Activated CD4-positive, alpha-beta T cell treated with anti-CD3 and anti-CD28 coated beads, Interleukin-2, Interleukin-4, amounts not matched to agents 100 ng/mL and 50 ng/mL, durations not matched to agents 16 hours and 8 hours (primary cell): ENCODE data around the gene SCN8A.
"Not testable (repeated sequence)": the region's sequence is repeated elsewhere in the genome, so short reads cannot be mapped to it uniquely, and the experiment has no call there.

Source experiments
- DNase-seq: peaks from one replicate; pipeline ENCODE4 v3.0.0-alpha.2; 2020; ENCODE audit warnings: low spot score

The SCN8A gene

DNA sequence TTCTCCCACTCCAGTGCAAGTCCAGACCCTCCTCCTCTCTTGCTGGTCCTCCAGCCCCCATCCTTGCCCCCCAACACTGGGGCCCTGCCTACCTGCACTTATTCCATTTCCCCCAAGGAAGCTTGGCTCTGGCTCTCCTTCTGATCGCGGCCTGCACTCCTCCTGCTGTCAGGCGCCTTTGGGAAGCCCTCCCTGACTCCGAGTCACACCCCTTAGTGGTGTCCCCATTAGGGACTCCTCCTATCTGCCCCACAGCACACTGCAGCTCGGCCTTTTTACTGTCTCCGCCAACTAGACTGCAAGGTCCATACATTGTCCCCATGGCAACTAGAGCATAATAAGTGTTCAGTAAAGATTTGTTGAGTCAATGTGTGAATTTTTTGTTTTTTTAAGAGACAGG, 224.5 kb downstream of the SCN8A start:
- DNase-seq = no peak

DNA sequence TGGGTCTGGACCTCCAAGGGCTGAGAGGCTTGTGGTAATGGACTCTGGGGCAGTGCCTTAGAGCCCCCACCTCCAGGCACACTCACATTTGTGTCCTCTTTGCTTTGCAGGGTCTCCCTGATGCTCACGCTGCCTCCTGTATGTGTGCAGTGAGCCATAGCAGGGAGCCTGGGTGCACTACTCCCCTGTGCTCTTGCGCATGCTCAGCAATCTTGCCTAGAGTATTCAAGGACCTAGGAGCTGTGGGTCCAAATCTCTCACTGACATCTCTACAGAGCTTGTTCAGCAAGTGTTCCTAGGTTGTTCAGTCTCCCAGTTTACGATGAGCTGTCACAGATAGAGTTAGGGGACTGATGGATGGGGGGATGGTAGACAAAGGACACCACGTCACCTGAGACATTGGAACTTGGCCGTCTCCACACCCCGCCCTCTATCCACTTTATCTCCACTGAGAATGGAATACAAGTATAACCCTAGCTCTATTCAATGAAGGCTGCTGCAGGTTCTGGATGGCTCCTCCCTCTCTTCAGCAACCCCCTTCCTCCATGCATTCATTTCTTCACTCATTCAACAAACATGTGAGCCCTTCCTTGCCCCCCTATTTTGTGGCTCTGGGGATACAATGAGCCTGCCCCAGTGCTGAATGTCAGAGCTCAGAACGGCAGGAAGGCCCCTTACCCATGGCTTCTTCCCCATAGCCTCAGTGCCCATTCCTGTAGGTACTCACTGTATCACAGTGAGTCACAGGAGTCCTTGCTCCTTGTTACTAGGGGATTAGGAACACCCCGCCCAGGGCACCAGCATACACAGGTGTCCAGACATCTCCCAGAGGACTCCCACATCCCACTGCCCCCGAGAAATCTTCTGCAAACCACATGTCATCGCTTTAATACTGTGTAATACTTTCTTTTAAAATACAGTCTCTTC, 226.3 kb downstream of the SCN8A start:
- DNase-seq = no peak

DNA sequence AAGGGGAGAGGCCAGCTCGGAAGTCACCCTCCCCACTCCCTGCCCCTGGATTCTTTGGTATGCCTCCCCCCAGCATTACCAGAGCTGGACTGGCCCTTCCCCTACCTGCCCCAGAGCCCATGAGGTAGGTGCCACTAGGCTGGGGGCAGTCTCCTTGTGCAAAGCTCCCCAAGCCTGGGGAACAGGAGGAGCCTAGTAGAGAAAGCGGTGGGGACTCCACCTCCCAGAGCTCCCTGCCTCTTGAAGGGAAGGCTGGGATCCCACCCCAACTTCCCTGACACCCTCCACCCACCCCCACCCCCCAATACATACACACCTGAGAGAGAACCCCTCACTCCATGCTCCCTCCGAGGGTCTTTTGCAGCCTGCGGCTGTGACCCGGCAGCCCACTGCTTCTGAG, 227.1 kb downstream of the SCN8A start:
- DNase-seq = no peak

DNA sequence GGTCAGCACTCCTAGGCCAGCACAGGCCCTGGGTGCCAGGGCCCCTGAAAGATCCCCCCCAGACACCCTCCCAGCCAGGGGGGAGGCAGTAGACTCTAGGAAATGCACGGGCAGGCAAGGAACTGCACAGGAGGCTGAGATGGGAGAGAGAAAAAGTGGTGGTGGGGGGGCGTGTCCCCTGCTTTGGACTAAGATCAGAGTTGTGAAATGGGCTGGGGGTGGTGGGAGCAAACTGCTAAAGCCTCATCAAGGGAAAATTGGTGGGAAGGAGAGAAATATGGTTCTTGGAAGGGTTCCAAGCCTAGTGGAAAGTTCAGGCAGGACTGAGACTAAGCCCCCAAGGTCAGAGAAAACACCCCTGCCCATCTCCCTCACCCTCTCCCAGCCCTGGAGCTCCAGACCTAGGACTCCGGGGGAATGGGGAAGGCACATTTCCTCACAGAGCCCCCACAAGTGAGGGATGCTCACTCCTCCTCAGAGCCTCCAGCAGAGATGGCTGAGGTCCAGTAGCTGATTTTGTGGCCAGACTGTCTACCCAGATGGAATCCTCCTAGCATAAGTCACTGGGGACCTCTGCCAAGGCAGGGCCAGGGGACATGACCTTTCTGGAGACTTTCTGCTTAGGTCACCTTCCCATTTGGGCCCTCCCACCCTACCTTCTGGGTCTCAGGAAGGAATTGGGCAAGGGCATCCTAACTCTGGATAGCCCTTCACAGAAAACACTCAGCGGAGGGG, 227.7 kb downstream of the SCN8A start:
- DNase-seq = no peak

DNA sequence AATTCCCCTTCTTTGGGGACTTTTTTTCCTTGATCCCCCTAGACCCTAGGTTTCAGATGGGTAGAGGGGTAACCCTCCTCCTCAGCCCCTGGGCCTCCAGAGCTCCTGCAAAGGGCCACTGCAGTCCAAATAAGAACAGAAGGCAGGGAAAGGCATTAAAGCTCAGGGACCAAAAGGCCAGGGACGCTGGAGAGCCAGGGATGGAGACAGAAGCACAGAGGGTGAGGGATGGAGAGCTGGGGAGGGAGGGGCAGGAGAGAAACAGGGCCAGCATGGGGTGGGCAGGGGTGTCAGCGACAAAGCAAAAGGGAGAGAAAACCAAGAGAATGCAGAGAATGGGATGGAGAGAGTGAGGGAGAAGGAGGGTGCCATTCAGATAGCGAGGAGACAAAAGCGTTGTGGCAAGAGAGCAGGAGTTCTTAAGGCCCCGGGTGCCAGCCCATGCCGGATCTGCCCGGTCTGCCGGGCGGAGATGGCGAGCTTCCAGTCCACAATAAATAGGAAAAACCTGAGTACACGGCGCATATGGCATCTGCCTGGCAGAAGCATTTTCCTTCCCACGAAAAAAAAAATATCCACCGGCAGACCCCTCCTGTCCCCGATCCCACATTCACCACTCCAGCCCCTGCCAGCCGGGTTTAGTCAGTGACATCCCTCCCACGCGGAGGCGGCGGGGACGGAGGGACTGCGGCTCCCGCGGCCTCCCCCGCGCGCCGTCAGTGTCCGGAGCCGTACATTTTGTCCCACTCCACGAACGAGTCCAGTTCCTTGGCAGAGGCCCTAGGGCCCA, 228.9 kb downstream of the SCN8A start:
- no peak for DNase-seq

DNA sequence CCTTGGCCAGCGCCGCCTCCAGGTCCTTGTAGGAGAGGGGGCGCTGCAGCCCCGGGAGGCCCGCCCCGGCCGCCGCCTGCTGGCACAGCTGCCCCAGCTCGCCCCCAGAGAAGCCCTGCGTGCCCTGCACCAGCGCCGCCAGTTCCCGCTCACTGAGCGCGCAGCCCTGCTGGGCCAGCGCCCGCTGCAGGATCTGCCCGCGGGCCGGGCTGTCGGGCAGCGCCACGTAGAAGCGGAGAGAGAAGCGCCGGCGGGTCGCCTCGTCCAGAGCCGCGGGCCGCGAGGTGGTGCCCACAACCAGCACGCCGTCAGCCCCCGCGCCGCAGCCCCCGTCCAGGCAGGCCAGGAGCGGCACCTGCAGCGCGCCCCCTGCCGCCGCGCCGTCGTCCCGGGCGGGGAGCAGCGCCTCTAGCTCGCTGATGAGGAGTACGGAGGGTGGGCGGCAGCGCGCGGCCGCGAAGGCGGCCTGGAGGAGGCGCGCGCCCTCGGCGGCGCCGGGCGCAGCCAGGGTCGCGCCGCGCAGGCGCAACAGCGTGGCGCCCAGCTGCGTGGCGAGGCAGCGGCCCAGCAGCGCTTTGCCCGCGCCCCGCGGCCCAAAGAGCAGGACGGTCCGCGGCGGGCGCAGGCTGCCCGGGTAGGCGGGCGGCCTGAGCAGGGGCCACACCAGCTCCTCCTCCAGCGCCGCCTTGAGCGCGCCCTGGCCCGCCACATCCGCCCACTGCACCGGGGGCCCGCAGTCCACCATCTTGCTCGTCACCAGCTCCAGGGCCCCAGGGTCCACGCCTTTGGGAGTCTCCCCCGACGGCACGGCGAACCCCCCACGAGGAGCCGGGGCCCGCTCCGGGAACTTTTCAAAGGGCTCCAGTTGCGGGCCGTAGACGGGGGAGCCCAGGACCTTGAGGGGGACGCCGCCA, 229.8 kb downstream of the SCN8A start:
- DNase-seq = peak; percentile 64

DNA sequence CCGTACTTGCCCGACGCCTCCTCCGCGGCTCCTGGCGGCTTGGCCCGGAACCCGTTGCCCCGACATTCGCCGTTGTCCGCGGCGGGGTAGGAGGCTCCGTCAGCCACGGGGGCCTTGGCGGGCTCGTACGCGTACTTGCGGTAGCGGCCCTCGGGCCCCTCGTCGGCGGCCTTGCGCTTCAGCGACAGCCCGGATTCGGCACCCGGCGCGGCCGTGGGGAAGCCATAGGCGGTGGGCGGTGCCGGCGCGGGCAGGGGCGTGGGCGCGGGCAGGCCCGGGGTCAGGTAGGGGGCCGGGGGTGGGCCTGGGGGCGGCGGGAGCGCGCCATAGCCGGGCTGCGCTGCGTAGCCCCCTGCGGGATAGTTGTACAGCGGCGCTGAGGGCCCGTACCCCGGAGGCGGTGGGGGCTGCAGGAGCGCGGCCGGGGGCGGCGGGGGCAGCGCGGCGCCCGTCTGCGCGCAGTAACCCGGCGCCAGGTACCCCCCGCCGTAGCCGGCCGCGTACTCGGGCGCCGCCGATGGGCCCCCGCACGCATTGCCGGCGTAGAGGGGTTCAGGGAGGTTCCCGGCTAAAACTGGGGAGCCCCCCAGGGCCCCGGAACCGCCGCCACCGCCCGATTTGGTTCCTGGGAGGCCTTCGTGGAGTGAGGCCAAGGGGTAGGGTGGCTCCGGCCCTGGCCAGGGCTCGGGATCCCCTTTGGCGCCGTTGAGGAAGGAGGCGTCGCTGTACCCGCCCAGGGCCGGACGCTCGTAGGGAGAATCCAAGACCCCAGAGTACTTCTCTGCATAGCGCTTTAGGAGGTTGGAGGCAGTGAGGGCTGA, 230.6 kb downstream of the SCN8A start:
- DNase-seq = no peak

DNA sequence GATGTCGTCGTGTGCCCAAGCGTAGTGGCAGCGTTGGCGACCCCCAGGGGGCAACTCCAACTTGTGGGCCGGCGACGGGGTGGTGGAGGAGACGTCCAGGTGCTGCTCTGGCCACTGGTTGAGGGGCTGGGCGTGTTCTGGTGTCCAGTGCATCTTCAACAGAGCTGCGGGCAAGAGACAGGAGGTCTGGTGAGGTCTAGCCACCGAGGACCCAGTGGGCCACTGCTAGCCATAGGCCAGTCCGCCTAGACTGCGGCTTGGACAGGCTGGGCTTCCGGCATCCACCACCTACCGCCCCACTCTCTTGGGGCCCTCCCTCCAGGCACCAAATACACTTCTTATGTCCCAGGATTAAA, 231.2 kb downstream of the SCN8A start:
- no peak for DNase-seq

DNA sequence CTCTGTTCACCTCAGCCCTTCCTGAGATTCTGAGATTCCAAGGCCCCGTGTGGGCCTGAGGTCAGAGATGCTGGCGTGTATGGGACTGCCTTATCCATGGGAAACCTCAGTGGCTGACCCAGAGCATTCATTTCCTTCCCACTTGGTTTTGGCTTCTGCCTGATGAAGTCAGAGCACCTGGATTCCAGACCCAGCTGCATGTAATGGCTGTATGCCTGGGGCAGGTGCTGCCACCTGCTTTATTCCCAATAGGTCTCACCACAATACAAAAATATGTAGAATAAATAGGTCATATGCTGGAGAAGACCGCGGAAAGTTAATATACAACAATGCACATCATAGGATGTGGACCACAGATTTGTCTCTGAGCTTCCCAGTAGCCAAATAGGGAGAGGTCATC, 231.9 kb downstream of the SCN8A start:
- no peak for DNase-seq

DNA sequence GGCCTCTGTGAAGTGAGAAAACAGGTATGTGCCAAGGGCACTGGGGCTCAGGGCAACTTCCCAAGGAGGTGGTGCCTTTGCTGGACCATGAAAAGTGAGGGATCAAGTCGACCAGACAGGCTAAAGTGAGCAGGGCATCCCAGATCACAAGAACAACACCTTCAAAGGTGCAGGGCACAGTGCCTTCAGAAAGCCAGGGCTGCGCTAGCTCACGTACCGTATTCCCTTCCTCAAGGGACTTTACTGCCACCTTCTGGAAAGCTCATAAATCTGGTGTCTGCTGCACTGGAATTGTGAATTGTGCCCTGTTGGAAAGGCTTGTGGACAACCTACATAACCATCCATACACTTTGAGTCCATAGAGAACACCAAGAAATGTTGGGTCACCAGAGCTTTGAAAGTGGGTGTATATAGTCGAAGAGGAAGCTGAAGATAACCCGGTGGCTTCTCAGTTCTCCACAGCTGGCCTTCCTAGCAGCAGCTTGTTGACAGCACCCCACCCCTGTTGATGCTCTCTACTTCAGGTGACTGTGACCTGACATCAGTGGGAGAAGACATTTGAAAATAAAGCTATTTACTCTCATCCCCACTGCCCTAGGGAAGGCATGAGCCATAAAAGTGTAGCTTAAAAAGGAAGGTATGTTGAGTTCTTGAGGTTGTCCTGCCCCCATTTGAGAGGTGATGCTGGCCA, 233.0 kb downstream of the SCN8A start:
- peak; percentile 42 for DNase-seq

DNA sequence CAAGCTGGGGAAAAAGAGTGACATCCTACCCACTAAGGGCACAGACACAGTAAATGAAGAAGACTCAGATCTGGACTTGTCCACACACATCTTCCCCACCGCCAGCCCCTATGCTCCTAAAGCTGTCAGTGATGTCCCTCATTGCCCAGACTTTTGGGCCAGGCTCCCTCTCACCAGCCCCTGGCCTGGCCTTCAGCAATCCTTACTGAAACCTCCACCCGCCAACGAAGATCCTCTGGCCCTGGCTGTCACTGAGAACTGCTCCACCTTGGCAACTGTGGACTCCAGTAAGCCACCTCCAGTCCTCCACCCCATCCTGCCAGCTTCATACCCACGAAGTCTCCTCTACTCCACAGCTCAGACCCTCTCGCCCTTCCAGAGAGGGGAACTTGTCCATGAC, 234.2 kb downstream of the SCN8A start:
- no peak for DNase-seq

DNA sequence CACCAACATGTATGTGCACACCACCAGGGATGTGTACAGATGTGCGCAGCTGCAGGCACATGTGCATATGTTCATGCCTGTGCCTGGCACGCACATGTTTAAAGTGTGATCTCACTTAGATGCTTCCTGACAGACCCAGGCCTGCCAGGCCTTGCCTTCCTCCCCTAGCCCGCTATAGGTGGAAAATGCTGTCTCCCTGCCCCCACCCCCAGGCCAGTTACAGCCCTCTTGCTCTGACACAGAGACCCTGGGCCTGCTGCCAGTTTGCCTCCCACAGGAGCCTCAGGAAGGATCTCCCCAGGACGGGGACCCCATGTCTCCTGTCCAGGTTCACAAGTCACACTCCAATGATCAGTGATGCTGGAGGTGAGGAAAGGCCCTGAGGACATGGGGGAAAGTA, 235.8 kb downstream of the SCN8A start:
- no peak for DNase-seq

DNA sequence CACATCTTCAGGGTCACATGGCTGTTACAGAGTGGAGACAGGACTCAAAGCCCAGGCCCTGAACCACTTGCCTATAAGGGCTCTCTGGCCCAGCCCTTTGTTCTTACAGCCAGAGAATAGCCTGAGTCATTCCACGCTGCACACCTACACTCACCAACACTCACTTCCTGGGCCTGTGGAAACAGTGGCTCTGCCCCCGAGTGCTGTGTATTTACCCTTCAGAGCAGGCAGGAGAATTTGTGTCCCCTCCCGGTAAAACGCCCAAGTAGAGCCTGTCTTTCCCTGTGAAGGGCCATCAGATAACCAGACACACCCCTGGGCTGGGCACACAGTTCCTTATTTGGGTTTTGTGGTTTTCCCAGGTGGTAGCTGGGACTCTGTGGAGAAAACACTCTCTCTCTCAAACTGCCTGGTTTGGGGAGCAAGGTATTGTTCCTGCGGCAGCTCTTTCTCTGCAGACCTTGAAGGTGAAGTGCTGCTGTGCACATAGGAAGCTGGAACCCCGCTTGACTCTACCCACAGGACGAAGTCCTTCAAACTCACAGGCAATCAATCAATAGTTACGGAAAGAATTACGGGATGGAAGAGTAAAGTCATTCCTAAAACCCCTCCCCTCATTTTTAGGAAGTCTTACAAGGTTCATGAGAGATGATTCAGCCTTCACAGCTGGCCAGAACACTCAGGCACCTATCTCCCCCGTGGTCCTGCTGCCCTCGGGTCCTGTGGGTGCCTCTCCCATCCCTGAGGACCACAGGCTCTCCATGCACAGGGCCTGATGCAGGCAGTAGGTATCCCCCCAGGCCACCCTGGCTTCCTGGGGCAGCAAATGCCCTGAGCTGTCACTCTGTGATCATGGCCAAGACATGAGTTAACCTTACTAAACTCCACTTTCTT, 237.1 kb downstream of the SCN8A start:
- peak; percentile 73 for DNase-seq

DNA sequence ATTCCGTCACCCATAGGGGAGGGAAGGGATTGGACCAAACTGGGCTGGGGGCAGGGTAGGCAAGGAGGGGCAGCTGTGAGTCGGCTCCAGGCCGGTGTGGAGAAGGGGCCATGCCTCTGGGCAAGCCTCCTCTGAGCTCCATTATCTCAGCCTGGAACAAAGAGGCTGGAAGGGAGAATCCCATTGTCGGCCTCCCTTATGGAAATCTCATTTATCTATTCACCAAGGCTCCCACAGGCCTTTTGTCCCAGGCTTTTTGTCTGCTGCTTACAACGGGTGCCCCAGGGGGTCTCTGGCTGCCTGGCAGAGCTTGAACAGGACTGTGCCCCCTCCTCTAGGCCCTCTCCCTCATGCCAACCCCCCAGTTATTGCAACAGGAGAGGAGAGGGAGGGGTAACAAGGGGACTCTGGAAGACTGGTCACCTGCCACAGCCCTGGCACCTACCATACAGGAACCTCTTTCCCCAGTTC, 238.0 kb downstream of the SCN8A start:
- no peak for DNase-seq

DNA sequence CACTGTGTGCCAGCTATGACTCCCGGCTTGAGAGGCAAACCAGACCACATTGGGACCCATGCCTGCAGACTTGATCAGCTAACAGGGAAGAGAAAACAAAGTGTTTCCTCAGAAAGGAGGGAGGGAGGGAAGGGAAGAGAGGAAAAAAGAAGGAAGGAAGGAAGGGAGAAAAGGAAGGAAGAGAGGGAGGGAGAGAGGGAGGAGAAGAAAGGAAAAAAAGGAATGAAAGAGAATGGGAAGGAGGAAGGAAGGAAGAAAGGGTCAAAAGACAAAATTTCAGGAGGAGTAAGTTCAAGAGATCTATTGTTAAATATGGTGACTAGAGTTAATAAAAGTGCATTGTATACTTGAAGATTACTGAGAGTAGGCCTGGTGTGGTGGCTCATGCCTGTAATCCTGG, 238.6 kb downstream of the SCN8A start:
- DNase-seq = no peak

DNA sequence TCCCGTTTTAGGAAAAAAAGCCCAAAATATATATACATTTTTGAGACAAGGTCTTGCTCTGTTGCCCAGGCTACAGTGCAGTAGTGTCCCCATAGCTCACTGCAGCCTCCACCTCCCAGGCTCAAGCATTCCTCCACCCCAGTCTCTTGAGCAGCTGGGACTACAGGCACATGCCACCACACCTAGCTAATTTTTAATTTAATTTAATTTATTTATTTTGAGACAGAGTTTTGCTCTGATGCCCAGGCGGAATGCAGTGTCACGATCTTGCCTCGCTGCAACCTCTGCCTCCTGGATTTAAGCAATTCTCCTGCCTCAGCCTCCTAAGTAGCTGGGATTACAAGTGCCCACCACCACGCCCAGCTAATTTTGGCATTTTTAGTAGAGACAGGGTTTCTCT, 240.8 kb downstream of the SCN8A start:
- not testable (repeated sequence) for DNase-seq

DNA sequence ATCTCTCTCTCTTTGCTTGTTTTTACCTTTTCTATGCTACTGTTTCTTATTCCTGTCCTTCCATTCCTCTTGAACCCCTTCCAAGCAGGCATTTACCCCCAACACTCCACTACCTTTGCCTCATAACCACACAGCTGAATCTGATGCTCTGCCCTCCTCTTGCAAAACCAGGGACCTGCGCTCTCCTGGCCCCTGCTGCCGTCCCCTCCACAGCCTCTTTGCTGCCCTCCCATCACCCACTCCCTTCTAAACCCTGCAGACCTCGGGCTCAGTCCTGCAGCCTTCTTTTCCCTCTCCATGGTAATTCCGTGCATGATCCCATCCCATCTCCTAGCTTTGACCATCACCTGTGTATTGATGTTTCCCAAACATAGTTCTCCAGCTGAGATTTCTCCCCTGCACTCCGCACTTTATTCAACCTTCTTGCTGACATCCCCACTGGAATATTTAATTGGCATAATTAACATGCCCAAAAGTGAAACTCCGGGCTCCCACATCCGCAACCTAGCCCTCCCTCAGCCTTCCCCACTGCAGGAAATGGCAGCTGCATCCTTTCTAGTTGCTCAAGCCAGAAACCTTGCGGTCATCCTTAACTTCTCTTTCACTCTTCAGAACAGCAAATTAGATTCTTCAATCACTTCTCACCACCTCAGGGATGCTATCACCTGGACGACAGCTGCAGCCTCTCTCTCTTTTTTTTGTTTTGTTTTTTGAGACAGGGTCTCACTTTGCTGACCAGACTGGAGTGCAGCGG, 241.5 kb downstream of the SCN8A start:
- no peak for DNase-seq
